ENCODE data around the gene DCUN1D1.

The DCUN1D1 gene

DNA sequence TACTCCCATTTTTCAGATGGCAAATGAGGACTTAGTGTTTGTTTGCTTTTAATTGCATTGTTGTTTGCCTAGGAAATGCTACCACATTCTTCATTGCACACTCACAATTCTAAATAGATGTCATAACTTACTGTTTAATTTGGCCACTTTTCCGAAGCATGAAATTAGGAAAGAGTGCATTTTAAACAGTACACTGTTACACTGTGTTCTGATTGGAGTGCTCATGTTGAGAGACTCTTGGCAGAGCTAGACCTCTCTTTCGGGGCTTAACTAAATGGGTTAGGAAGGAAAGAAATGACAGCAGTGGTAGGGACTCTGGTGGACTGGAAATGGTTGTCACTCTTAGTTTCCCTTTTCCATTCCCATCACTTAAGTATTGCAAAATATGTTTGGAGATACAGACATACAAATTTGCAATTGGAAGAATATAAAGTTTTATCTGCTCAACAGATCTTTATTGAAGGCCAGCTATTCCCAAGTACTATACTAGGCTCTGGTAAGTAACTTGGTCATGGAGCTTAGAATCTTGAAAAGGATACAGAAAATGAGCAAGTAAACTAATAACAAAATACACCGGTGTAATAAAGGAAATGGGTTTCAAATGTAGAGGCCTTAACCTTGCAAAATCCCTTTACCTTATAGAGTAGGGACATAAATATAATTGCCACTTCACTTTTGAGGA, 90.2 kb downstream of the DCUN1D1 start:
- DNase-seq (ENCODE audit: low read depth) = no peak
